Adrenal gland (tissue), 12 donors: ENCODE data around the gene ASB6. TPM values are rescaled to one million over a fixed set of nuclear protein-coding genes. Genes with fewer than 3 reads are reported as not detected.

Source experiments
- DNase-seq, 7 donors: peaks; one replicate each; pipeline ENCODE4 v3.0.0-alpha.2; 2019 to 2020
- H3K27ac ChIP-seq, 5 donors: fragments of 200-600 bp; sonication (generic) in 4 of 5; 1 replicate in 3 of 5; 2 replicates in 2 of 5; pipeline versions ENCODE4 v1.5.1 to v1.8.0; 2016 to 2020; ENCODE audit warnings: mild to moderate bottlenecking in 1 of 5
- H3K27me3 ChIP-seq: fragments of 200-600 bp; 2 replicates; pipeline ENCODE4 v1.8.0; 2021
- H3K36me3 ChIP-seq, 2 donors: fragments of 200-600 bp; replicated peaks in 1 of 2; 1 replicate in 1 of 2; 2 replicates in 1 of 2; pipeline versions ENCODE4 v1.5.1 to v1.8.0; 2018 to 2022
- H3K4me1 ChIP-seq, 2 donors: fragments of 200-600 bp; replicated peaks in 1 of 2; 1 replicate in 1 of 2; 2 replicates in 1 of 2; pipeline versions ENCODE4 v1.5.1 to v1.8.0; 2018 to 2021
- H3K4me3 ChIP-seq, 4 donors: fragments of 200-600 bp; sonication (generic) in 3 of 4; one replicate each; pipeline ENCODE4 v1.5.1; 2016 to 2018
- H3K9me3 ChIP-seq, 3 donors: fragments of 200-600 bp; sonication (generic) in 1 of 3; replicated peaks in 1 of 3; 1 replicate in 2 of 3; 2 replicates in 1 of 3; pipeline versions ENCODE4 v1.5.1 to v1.8.0; 2016 to 2021
- POLR2A ChIP-seq, 2 donors: fragments of 450-650 bp; IDR thresholded peaks; one replicate each; pipeline ENCODE4 v1.6.1; 2017; ENCODE audit warnings: antibody characterized with exemption in 2 of 2, mild to moderate bottlenecking in 2 of 2, moderate library complexity in 1 of 2
- WGBS, 4 donors: extraction: QIAGEN DNeasy Blood & Tissue Kit in 2 of 4; methylation state at CpG; one replicate each; pipeline versions ENCODE4 v1.1.5 to v1.1.7; 2013 to 2017; 5-methylcytosine and 5-hydroxymethylcytosine counted together
- intact Hi-C, 2 donors: fragments of 100-400 bp; cut with DNase I; formaldehyde crosslinking; loops; one replicate each; pipeline versions ENCODE4 v1.14.1 to v1.15.0; 2022 to 2023
- polyA plus RNA-seq, 3 donors: library from polyadenylated mRNA; stranded (reverse); fragments of 200-250 nt in 2 of 3; fragments of 350-450 nt in 1 of 3; fragmentation: Illumina TruSeq in 1 of 3; extraction: RNeasy Lipid Tissue Mini Kit (QIAGEN cat#74804) in 1 of 3; gene quantifications; one replicate each; pipeline ENCODE4 v1.2.3, GENCODE V29; 2013 to 2014
- total RNA-seq, 9 donors: library from RNA; depleted of rRNA in 4 of 9; stranded (reverse); fragments of >200 nt in 4 of 9; fragments of 120-200 nt in 1 of 9; fragmentation: NEBNext Ultra II Directional in 1 of 9; extraction: Animal tissue kit (Norgen Biotek cat#: 25700) in 1 of 9; gene quantifications; one replicate each; pipeline versions ENCODE4 v1.1.0 to v1.2.4, GENCODE V29; 2013 to 2023
- TF ChIP-seq, protein P1 (sequence below), 6 experiments: fragments of 450-650 bp in 4 of 6; fragments of 200-600 bp in 2 of 6; sonication (generic) in 1 of 6; IDR thresholded peaks; 1 replicate in 5 of 6; 2 replicates in 1 of 6; pipeline versions ENCODE4 v1.5.1 to v1.8.0; 2016 to 2021; ENCODE audit warnings: antibody characterized with exemption in 6 of 6, mild to moderate bottlenecking in 2 of 6, moderate library complexity in 1 of 6
- donor health status: healthy with polysubstance abuse.
- donor health status: Bipolar disorder and iron deficiency.
- donor health status: DM: yes; HTN: yes; CAD: no.
- donor health status: DM: no; HTN: no; CAD: no.
- donor health status: DM: no; HTN: no; CAD: no.
- donor health status: DM: yes; HTN: yes; CAD: no.

Gene ASB6
- total and polyA plus RNA-seq, 12 donors = 10.0 to 34.2 (median 26.8) TPM

- no peak for DNase-seq
- no peaks in the 10 kb centered on the region for H3K27me3 ChIP-seq
- no peaks in the 10 kb centered on the region for H3K36me3 ChIP-seq
- H3K27ac ChIP-seq = peak overlapping the region in 4 of 5 donors; percentile 17 to 52 (median 44)
- peaks cover 9 to 12% of the 10 kb centered on the region in 2 donors for H3K4me1 ChIP-seq
- no peak for TF ChIP-seq POLR2A (IDR thresholded peaks at IDR 0.05)
- TF ChIP-seq, protein P1, sequence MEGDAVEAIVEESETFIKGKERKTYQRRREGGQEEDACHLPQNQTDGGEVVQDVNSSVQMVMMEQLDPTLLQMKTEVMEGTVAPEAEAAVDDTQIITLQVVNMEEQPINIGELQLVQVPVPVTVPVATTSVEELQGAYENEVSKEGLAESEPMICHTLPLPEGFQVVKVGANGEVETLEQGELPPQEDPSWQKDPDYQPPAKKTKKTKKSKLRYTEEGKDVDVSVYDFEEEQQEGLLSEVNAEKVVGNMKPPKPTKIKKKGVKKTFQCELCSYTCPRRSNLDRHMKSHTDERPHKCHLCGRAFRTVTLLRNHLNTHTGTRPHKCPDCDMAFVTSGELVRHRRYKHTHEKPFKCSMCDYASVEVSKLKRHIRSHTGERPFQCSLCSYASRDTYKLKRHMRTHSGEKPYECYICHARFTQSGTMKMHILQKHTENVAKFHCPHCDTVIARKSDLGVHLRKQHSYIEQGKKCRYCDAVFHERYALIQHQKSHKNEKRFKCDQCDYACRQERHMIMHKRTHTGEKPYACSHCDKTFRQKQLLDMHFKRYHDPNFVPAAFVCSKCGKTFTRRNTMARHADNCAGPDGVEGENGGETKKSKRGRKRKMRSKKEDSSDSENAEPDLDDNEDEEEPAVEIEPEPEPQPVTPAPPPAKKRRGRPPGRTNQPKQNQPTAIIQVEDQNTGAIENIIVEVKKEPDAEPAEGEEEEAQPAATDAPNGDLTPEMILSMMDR (IDR thresholded peaks at IDR 0.05) = no peak
- intact Hi-C loops = no loop called here
- no peak overlapping the region for H3K4me3 ChIP-seq
- no peaks in the 10 kb centered on the region for H3K9me3 ChIP-seq
- WGBS, 4 donors = 32 to 43% (median 41%) methylated on average over 12 to 20 of the region's 20 CpGs
These were observed 12.6 kb upstream of the ASB6 start for GRCh38 chr9:129654554-129655040.

GRCh38 chr9:129653823-129654553 lies 12.0 kb upstream of the ASB6 start:
- DNase-seq = peak in 1 of 7 donors; percentile 52
- no peaks in the 10 kb centered on the region for H3K36me3 ChIP-seq
- no peak overlapping the region for H3K4me3 ChIP-seq

DNA sequence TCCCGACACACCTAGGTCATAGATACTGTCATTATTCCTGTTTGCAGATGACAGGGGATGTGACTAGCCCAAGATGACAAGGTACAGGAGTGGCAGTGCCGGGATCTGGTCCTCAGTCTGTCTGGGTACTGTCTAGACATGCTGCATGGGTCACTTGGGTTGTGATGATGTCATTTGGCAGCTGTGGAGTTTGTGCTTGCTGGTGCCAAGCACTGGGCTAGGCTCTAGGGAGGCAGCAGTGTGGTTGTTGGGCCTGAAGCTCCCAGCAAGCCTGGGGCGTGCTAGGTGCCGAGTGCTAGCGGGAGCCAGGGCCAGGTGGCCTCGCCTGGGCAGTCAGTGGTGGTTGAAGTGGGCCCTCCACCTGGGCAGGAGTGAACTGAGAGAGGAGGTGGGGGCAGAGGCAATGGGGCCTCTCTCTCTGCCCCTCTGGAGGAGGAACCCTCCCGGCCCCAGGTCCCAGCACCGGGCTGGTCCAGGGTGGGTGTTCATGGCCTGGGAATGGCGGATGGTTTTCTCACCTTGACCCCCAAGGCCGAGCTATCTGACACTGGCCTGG lies 8.8 kb upstream of the ASB6 start:
- Histone ChIP-seq H3K27me3 (no peaks in the 10 kb centered on the region), H3K36me3 (no peaks in the 10 kb centered on the region), H3K27ac (no peak overlapping the region), H3K9me3 (no peaks in the 10 kb centered on the region), H3K4me3 (no peak overlapping the region), H3K4me1 (peaks cover 9 to 12% of the 10 kb centered on the region in 2 donors)
- 80 to 88% (median 85%) methylated on average over 2 to 10 of the region's 10 CpGs for WGBS, 4 donors
- TF ChIP-seq POLR2A (IDR thresholded peaks at IDR 0.05) = no peak
- TF ChIP-seq, protein P1 (IDR thresholded peaks at IDR 0.05) = no peak
- intact Hi-C loops = no loop called here
- DNase-seq = no peak

More at GRCh38 chr9:129653823-129654553, 12.0 kb upstream of the ASB6 start:
- Histone ChIP-seq H3K9me3 (no peaks in the 10 kb centered on the region), H3K27ac (peak overlapping the region; percentile 17 to 71 (median 42)), H3K27me3 (no peaks in the 10 kb centered on the region), H3K4me1 (peaks cover 9 to 12% of the 10 kb centered on the region in 2 donors)
- TF ChIP-seq, protein P1 (IDR thresholded peaks at IDR 0.05) = no peak
- no peak for TF ChIP-seq POLR2A (IDR thresholded peaks at IDR 0.05)
- 23 to 27% (median 25%) methylated on average over 19 of the region's 19 CpGs for WGBS, 4 donors
- intact Hi-C loops = no loop called here
